ENCODE results near the gene DEK.
"Not testable (repeated sequence)": the region's sequence is repeated elsewhere in the genome, so short reads cannot be mapped to it uniquely, and the experiment has no call there.

Gene DEK

GRCh38 chr6:18234564-18234963 is 29.8 kb downstream of the DEK start:
- no peak overlapping the region for H3K27ac ChIP-seq
- TF ChIP-seq CTCF (conservative IDR thresholded peaks at IDR 0.05) = no peak

- not testable (repeated sequence) for H3K27ac ChIP-seq
These were observed 30.6 kb downstream of the DEK start for GRCh38 chr6:18233770-18234169.

GRCh38 chr6:18231856-18232255 is 32.5 kb downstream of the DEK start:
- not testable (repeated sequence) for H3K27ac ChIP-seq

- H3K27ac ChIP-seq = not testable (repeated sequence)
These were observed 35.7 kb downstream of the DEK start for GRCh38 chr6:18228590-18228989.

GRCh38 chr6:18227166-18227565 is 37.2 kb downstream of the DEK start:
- not testable (repeated sequence) for H3K27ac ChIP-seq

- not testable (repeated sequence) for H3K27ac ChIP-seq
These were observed 37.8 kb downstream of the DEK start for GRCh38 chr6:18226451-18227105.

GRCh38 chr6:18221288-18221615 is 43.1 kb downstream of the DEK start:
- no peak overlapping the region for H3K27ac ChIP-seq
- no peak for TF ChIP-seq CTCF (conservative IDR thresholded peaks at IDR 0.05)

- no peak for TF ChIP-seq CTCF (conservative IDR thresholded peaks at IDR 0.05)
- no peak overlapping the region for H3K27ac ChIP-seq
These were observed 44.7 kb downstream of the DEK start for GRCh38 chr6:18219591-18219990.

- TF ChIP-seq CTCF (conservative IDR thresholded peaks at IDR 0.05) = no peak
- no peak overlapping the region for H3K27ac ChIP-seq
These were observed 46.1 kb downstream of the DEK start for GRCh38 chr6:18218233-18218632.

- no peak for TF ChIP-seq CTCF (conservative IDR thresholded peaks at IDR 0.05)
- no peak overlapping the region for H3K27ac ChIP-seq
These were observed 47.9 kb downstream of the DEK start for GRCh38 chr6:18216411-18216810.

- no peak for TF ChIP-seq CTCF (conservative IDR thresholded peaks at IDR 0.05)
- no peak overlapping the region for H3K27ac ChIP-seq
These were observed 48.9 kb downstream of the DEK start for GRCh38 chr6:18215436-18215835.
